IMR-90 (cell line): Measurements from ENCODE around the gene PLEKHG2. TPM values are rescaled to one million over a fixed set of nuclear protein-coding genes. Genes with fewer than 3 reads are reported as not detected.

Experiments
- ATAC-seq: fragments of 200-7000 bp; cut with Tn5 transposase; 2 replicates; pipeline ENCODE4 v1.9.1; 2020; ENCODE audit warnings: low read depth, mild to moderate bottlenecking, moderate library complexity
- BruUV-seq: library from RNA; stranded (reverse); fragments of 400-500 nt; replicated peaks from 2 replicates; lab custom pipeline; 2021; lab: Mats Ljungman, UMichigan
- CTCF ChIA-PET: fragments of 300-600 bp; formaldehyde crosslinking; extraction: SDS; loops from one replicate; lab custom pipeline; 2021; ENCODE audit warnings: antibody characterized with exemption; lab: Yijun Ruan, JAX
- POLR2A ChIA-PET: fragments of 300-600 bp; sonication (Branson Sonifier 250); formaldehyde crosslinking; loops from one replicate; lab custom pipeline; 2022; ENCODE audit warnings: antibody characterized with exemption; ENCODE audit not compliant: unreplicated experiment; lab: Charles Lee
- DNase-seq: peaks from one replicate; pipeline ENCODE4 v3.0.0; 2013
- H2AFZ ChIP-seq: replicated peaks from 2 replicates; pipeline ENCODE3; 2013; ENCODE audit warnings: low read length, mild to moderate bottlenecking; ENCODE audit not compliant: poor library complexity
- H2AK5ac ChIP-seq: 2 replicates; pipeline ENCODE4 v1.6.1; 2013; ENCODE audit warnings: low read depth, low read length, inconsistent platforms
- H2AK9ac ChIP-seq: replicated peaks from 2 replicates; pipeline ENCODE3; 2013; ENCODE audit warnings: mild to moderate bottlenecking, low read depth, low read length, moderate library complexity; ENCODE audit not compliant: poor library complexity
- H2BK120ac ChIP-seq: 2 replicates; pipeline ENCODE4 v1.6.1; 2013; ENCODE audit warnings: low read depth, low read length, inconsistent platforms
- H2BK15ac ChIP-seq: 3 replicates; pipeline ENCODE4 v1.6.1; 2013; ENCODE audit warnings: low read depth, low read length, inconsistent platforms
- H2BK20ac ChIP-seq: 2 replicates; pipeline ENCODE4 v1.6.1; 2013; ENCODE audit warnings: low read depth, mild to moderate bottlenecking, inconsistent platforms, low read length, moderate library complexity
- H2BK5ac ChIP-seq: 2 replicates; pipeline ENCODE4 v1.6.1; 2013; ENCODE audit warnings: mild to moderate bottlenecking, low read depth, low read length, inconsistent platforms; ENCODE audit not compliant: poor library complexity, severe bottlenecking
- H3K14ac ChIP-seq: replicated peaks from 2 replicates; pipeline ENCODE4 v1.6.1; 2013; ENCODE audit warnings: low read depth, low read length, inconsistent platforms
- H3K18ac ChIP-seq: 2 replicates; pipeline ENCODE4 v1.6.1; 2013; ENCODE audit warnings: low read depth, low read length, control low read depth
- H3K23ac ChIP-seq: 2 replicates; pipeline ENCODE4 v1.6.1; 2013; ENCODE audit warnings: low read depth, low read length, inconsistent platforms
- H3K27ac ChIP-seq: 2 replicates; pipeline ENCODE4 v1.5.1; 2013; ENCODE audit warnings: mild to moderate bottlenecking, control low read depth, low read length; ENCODE audit not compliant: insufficient read depth
- H3K27me3 ChIP-seq: 2 replicates; pipeline ENCODE4 v1.6.1; 2013; ENCODE audit warnings: low read length; ENCODE audit not compliant: control insufficient read depth, insufficient read depth
- H3K36me3 ChIP-seq: 2 replicates; pipeline ENCODE4 v1.6.1; 2013; ENCODE audit warnings: low read length, mixed read lengths; ENCODE audit not compliant: control insufficient read depth, insufficient read depth
- H3K4ac ChIP-seq: 2 replicates; pipeline ENCODE4 v1.6.1; 2013; ENCODE audit warnings: low read depth, low read length, inconsistent platforms
- H3K4me1 ChIP-seq: 2 replicates; pipeline ENCODE4 v1.6.1; 2013; ENCODE audit warnings: low read length, mixed read lengths; ENCODE audit not compliant: control insufficient read depth, insufficient read depth
- H3K4me2 ChIP-seq: 2 replicates; pipeline ENCODE4 v1.6.1; 2013; ENCODE audit warnings: low read depth, mild to moderate bottlenecking, control low read depth, low read length, moderate library complexity
- H3K4me3 ChIP-seq: 2 replicates; pipeline ENCODE4 v1.5.1; 2013; ENCODE audit warnings: low read depth, mild to moderate bottlenecking, control low read depth, low read length, moderate library complexity; ENCODE audit not compliant: insufficient read depth
- H3K56ac ChIP-seq: 2 replicates; pipeline ENCODE4 v1.6.1; 2013; ENCODE audit warnings: low read length, inconsistent platforms; ENCODE audit not compliant: insufficient read depth; ENCODE audit errors: extremely low read depth
- H3K79me1 ChIP-seq, 2 experiments: 2 replicates each; pipeline ENCODE4 v1.6.1; 2013; ENCODE audit warnings: low read length in 2 of 2, inconsistent platforms in 1 of 2, low read depth in 1 of 2
- H3K9ac ChIP-seq: 2 replicates; pipeline ENCODE4 v1.6.1; 2013; ENCODE audit warnings: low read depth, low read length, control low read depth
- H3K9me1 ChIP-seq: 2 replicates; pipeline ENCODE4 v1.6.1; 2013; ENCODE audit warnings: low read length, inconsistent platforms; ENCODE audit not compliant: insufficient read depth
- H3K9me3 ChIP-seq: 2 replicates; pipeline ENCODE4 v1.6.1; 2013; ENCODE audit warnings: low read length; ENCODE audit not compliant: control insufficient read depth, insufficient read depth
- H4K20me1 ChIP-seq: 2 replicates; pipeline ENCODE4 v1.6.1; 2013; ENCODE audit warnings: low read length, inconsistent platforms; ENCODE audit not compliant: insufficient read depth
- H4K5ac ChIP-seq: 2 replicates; pipeline ENCODE4 v1.6.1; 2013; ENCODE audit warnings: mild to moderate bottlenecking, low read depth, low read length, control low read depth
- H4K8ac ChIP-seq, 2 experiments: 2 replicates each; pipeline ENCODE4 v1.6.1; 2013; ENCODE audit warnings: low read depth in 2 of 2, low read length in 2 of 2, control low read depth in 1 of 2, inconsistent platforms in 1 of 2
- H4K91ac ChIP-seq: 2 replicates; pipeline ENCODE4 v1.6.1; 2013; ENCODE audit warnings: low read depth, low read length, inconsistent platforms; ENCODE audit not compliant: insufficient read depth
- BHLHE40 ChIP-seq: fragments of 150-350 bp; IDR thresholded peaks from 2 replicates; pipeline ENCODE4 v1.6.1; 2016; ENCODE audit warnings: mild to moderate bottlenecking, low read depth, low read length
- CEBPB ChIP-seq: IDR thresholded peaks from 2 replicates; pipeline ENCODE4 v1.6.1; 2012; ENCODE audit warnings: low read depth, low read length, improper control_type of control experiment
- CHD1 ChIP-seq: IDR thresholded peaks from 2 replicates; pipeline ENCODE4 v1.6.1; 2012; ENCODE audit warnings: low read depth, low read length, improper control_type of control experiment
- FOS ChIP-seq: fragments of 150-350 bp; IDR thresholded peaks from 2 replicates; pipeline ENCODE4 v1.6.1; 2016; ENCODE audit warnings: low read depth, low read length
- MAFK ChIP-seq: IDR thresholded peaks from 2 replicates; pipeline ENCODE4 v1.6.1; 2012; ENCODE audit warnings: low read depth, low read length, improper control_type of control experiment
- MAZ ChIP-seq: IDR thresholded peaks from 2 replicates; pipeline ENCODE4 v1.6.1; 2012; ENCODE audit warnings: low read depth, mild to moderate bottlenecking, low read length, improper control_type of control experiment, moderate library complexity, borderline replicate concordance
- MXI1 ChIP-seq: IDR thresholded peaks from 2 replicates; pipeline ENCODE4 v1.6.1; 2012; ENCODE audit warnings: low read depth, mild to moderate bottlenecking, low read length, moderate library complexity, borderline replicate concordance
- NFE2L2 ChIP-seq: fragments of 150-350 bp; IDR thresholded peaks from 2 replicates; pipeline ENCODE4 v1.6.1; 2016; ENCODE audit warnings: low read depth, mild to moderate bottlenecking, low read length
- POLR2A ChIP-seq: IDR thresholded peaks from 2 replicates; pipeline ENCODE4 v1.6.1; 2012; ENCODE audit warnings: mild to moderate bottlenecking, low read depth, low read length
- RAD21 ChIP-seq: IDR thresholded peaks from 2 replicates; pipeline ENCODE4 v1.6.1; 2012; ENCODE audit warnings: low read length, improper control_type of control experiment
- RCOR1 ChIP-seq: IDR thresholded peaks from 2 replicates; pipeline ENCODE4 v1.6.1; 2012; ENCODE audit warnings: mild to moderate bottlenecking, low read length, improper control_type of control experiment; ENCODE audit not compliant: insufficient replicate concordance
- SMC3 ChIP-seq: fragments of 150-350 bp; IDR thresholded peaks from 2 replicates; pipeline ENCODE4 v1.6.1; 2016; ENCODE audit warnings: low read depth, mild to moderate bottlenecking, antibody characterized with exemption, low read length, moderate library complexity
- WGBS, 2 experiments: methylation state at CpG; one replicate each; pipeline versions ENCODE4 v1.1.5 to v1.1.7; 2013; ENCODE audit warnings: missing lambda C conversion rate in 2 of 2; ENCODE audit not compliant: insufficient read length in 1 of 2; ENCODE audit errors: extremely low coverage in 2 of 2; 5-methylcytosine and 5-hydroxymethylcytosine counted together
- dilution Hi-C: fragments of 300-500 bp; cut with HindIII; formaldehyde crosslinking; loops from one replicate; pipeline ENCODE4 v1.14.3; 2018; ENCODE audit warnings: low sequenced_read_pairs; ENCODE audit not compliant: unreplicated experiment
- in situ Hi-C: fragments of 300-500 bp; cut with MboI; formaldehyde crosslinking; loops from 3 replicates; pipeline ENCODE4 v1.14.3; 2019; ENCODE audit warnings: low sequenced_read_pairs, inconsistent platforms, mixed read lengths
- intact Hi-C: fragments of 100-400 bp; cut with micrococcal nuclease; formaldehyde crosslinking; loops from 2 replicates; pipeline ENCODE4 v1.10.0; 2022
- polyA plus RNA-seq, 3 experiments: library from polyadenylated mRNA; depleted of rRNA; stranded (reverse); fragments of >200 nt; gene quantifications; 2 replicates each; pipeline ENCODE4 v1.2.3, GENCODE V29; 2012; ENCODE audit warnings: low replicate concordance in 1 of 3
- total RNA-seq: library from RNA; depleted of rRNA; stranded (reverse); fragments of >200 nt; gene quantifications from 2 replicates; pipeline ENCODE4 v1.2.3, GENCODE V29; 2012
- TF ChIP-seq, protein P1 (sequence below): fragments of 150-350 bp; IDR thresholded peaks from 2 replicates; pipeline ENCODE4 v1.6.1; 2017; ENCODE audit warnings: mild to moderate bottlenecking, antibody characterized with exemption, low read length, low read depth
- TF ChIP-seq, protein P2 (sequence below): conservative IDR thresholded peaks from 2 replicates; pipeline ENCODE4 v1.5.1; 2012; ENCODE audit warnings: mild to moderate bottlenecking, low read depth, low read length, improper control_type of control experiment

Gene PLEKHG2
- total and polyA plus RNA-seq, 2 of the 4 experiments (the other 2 are of a cell fraction): 6.5 to 28.3 TPM

DNA sequence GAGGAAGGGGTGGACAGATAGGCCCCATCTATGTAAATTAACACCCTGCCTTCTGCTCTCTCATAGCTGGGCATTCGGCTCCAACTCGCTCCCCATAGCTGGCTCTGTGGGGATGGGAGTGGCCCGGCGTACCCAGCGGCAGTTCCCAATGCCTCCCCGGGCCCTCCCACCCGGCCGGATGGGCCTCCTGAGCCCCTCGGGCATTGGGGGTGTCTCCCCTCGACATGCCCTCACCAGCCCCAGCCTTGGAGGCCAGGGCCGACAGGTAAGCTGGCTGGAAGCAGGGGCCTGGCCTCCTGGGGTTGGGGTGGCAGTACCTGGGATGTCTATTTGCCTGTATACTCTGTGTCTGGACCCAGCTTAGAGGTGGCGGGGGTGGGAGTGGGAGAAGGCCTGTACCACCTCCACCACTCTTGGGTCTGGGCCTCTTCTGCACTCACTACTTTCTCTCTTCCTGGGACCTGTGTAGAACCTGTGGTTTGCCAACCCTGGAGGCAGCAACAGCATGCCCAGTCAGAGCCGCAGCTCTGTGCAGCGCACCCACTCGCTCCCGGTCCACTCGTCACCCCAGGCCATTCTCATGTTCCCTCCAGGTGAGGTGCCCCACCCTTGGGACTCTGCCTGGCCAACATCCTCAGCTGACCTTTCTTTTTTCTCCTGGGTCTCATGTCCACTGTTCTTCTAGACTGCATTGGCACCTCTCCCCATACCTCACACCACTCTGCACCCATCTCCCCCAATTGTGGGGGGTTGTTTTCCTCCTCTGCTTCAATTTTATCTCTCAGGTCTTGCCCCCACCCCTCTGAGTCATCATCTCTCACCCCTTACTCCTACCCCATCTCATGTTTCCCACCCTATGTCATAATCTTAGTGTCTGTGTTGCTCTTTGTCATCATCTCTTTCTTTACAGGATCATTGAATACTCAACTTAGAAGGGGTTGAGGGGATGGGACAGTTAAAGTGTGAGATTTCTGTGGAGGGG is 31.7 kb upstream of the PLEKHG2 start:
- Histone ChIP-seq H3K9me1 (peaks cover 4% of the 10 kb centered on the region; the same call in 1 of the 2 replicates), H2AK9ac (no peak overlapping the region), H3K56ac (no peak overlapping the region), H4K5ac (no peak overlapping the region), H4K91ac (no peak overlapping the region), H3K23ac (no peak overlapping the region), H3K79me1 (peaks cover 0 to 23% of the 10 kb centered on the region in 2 experiments; a peak in 3 of 4 replicates), H2BK20ac (no peak overlapping the region), H4K20me1 (peaks cover 4% of the 10 kb centered on the region), H3K4me1 (no peaks in the 10 kb centered on the region), H3K4ac (no peak overlapping the region), H3K4me2 (no peak overlapping the region), H3K9ac (no peak overlapping the region), H3K27ac (no peak overlapping the region), H3K9me3 (no peaks in the 10 kb centered on the region), H2BK120ac (no peak overlapping the region), H2AFZ (no peak overlapping the region), H3K4me3 (no peak overlapping the region), H3K14ac (no peak overlapping the region), H3K18ac (no peak overlapping the region), H2BK5ac (no peak overlapping the region), H2AK5ac (no peak overlapping the region), H4K8ac (no peak overlapping the region), H2BK15ac (no peak overlapping the region), H3K27me3 (no peaks in the 10 kb centered on the region), H3K36me3 (peaks cover 83% of the 10 kb centered on the region)
- WGBS, 2 experiments: 76% methylated on average over 5 of the region's 17 CpGs; no CpG with 5 or more reads in 1 of the 2 experiments
- CTCF ChIA-PET: no interaction called here
- no peak for ATAC-seq
- POLR2A ChIA-PET: no interaction called here
- dilution Hi-C loops (no loop called here), intact Hi-C loops (no loop called here), in situ Hi-C loops (no loop called here)
- no peak for DNase-seq
- BruUV-seq: no TSS peak
- no peak for TF ChIP-seq CEBPB
- TF ChIP-seq RAD21: no peak
- TF ChIP-seq BHLHE40: no peak
- TF ChIP-seq, protein P1, sequence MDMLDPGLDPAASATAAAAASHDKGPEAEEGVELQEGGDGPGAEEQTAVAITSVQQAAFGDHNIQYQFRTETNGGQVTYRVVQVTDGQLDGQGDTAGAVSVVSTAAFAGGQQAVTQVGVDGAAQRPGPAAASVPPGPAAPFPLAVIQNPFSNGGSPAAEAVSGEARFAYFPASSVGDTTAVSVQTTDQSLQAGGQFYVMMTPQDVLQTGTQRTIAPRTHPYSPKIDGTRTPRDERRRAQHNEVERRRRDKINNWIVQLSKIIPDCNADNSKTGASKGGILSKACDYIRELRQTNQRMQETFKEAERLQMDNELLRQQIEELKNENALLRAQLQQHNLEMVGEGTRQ: no peak
- TF ChIP-seq RCOR1: no peak
- TF ChIP-seq SMC3: no peak
- no peak for TF ChIP-seq CHD1
- TF ChIP-seq, protein P2, sequence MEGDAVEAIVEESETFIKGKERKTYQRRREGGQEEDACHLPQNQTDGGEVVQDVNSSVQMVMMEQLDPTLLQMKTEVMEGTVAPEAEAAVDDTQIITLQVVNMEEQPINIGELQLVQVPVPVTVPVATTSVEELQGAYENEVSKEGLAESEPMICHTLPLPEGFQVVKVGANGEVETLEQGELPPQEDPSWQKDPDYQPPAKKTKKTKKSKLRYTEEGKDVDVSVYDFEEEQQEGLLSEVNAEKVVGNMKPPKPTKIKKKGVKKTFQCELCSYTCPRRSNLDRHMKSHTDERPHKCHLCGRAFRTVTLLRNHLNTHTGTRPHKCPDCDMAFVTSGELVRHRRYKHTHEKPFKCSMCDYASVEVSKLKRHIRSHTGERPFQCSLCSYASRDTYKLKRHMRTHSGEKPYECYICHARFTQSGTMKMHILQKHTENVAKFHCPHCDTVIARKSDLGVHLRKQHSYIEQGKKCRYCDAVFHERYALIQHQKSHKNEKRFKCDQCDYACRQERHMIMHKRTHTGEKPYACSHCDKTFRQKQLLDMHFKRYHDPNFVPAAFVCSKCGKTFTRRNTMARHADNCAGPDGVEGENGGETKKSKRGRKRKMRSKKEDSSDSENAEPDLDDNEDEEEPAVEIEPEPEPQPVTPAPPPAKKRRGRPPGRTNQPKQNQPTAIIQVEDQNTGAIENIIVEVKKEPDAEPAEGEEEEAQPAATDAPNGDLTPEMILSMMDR: no peak
- TF ChIP-seq MXI1: no peak
- TF ChIP-seq MAZ: no peak
- no peak for TF ChIP-seq MAFK
- TF ChIP-seq POLR2A: no peak
- no peak for TF ChIP-seq NFE2L2
- TF ChIP-seq FOS: no peak
